Chondrocyte (in vitro differentiated cells): ENCODE measurements around the gene EIF4A3. TPM values are rescaled to one million over a fixed set of nuclear protein-coding genes. Genes with fewer than 3 reads are reported as not detected.
A peak's percentile ranks its signal among the peaks of the same experiment; 100 is the strongest.

Experiments used
- DNase-seq: peaks from one replicate; pipeline ENCODE4 v3.0.0; 2021; ENCODE audit warnings: mixed read lengths, low spot score
- H3K27ac Mint-ChIP-seq: one replicate; pipeline ENCODE4 v1.8.0; 2021; ENCODE audit warnings: mild to moderate bottlenecking, moderate library complexity, mixed read lengths; ENCODE audit not compliant: unreplicated experiment
- H3K27me3 Mint-ChIP-seq: 2 replicates; pipeline ENCODE4 v1.8.0; 2021; ENCODE audit warnings: low read depth, mixed read lengths
- H3K36me3 Mint-ChIP-seq: 2 replicates; pipeline ENCODE4 v1.8.0; 2021; ENCODE audit warnings: low read depth, mixed read lengths
- H3K4me1 Mint-ChIP-seq: 2 replicates; pipeline ENCODE4 v1.8.0; 2021; ENCODE audit warnings: low read depth, mild to moderate bottlenecking, mixed read lengths
- H3K4me3 Mint-ChIP-seq: one replicate; pipeline ENCODE4 v1.8.0; 2021; ENCODE audit warnings: mild to moderate bottlenecking, moderate library complexity, mixed read lengths; ENCODE audit not compliant: unreplicated experiment
- H3K9me3 Mint-ChIP-seq: 2 replicates; pipeline ENCODE4 v1.8.0; 2021; ENCODE audit warnings: low read depth, mixed read lengths
- CTCF ChIP-seq: fragments of 200-600 bp; sonication (generic); IDR thresholded peaks from 2 replicates; pipeline ENCODE4 v1.5.0; 2021; ENCODE audit warnings: antibody characterized with exemption, mild to moderate bottlenecking, moderate library complexity
- total RNA-seq: library from RNA; stranded (reverse); gene quantifications from 3 replicates; pipeline ENCODE4 v1.2.1, GENCODE V29; 2021

Gene EIF4A3
- total RNA-seq, 1 donor from 2014 or later = 64.0 TPM

GRCh38 chr17:80168371-80168770 lies 21.4 kb upstream of the EIF4A3 start:
- Mint-ChIP-seq H3K27ac (peak overlapping the region; percentile 45), H3K27me3 (peaks cover 9% of the 10 kb centered on the region)
- DNase-seq = no peak

GRCh38 chr17:80166446-80166845 lies 19.5 kb upstream of the EIF4A3 start:
- H3K36me3 Mint-ChIP-seq = peaks cover 2% of the 10 kb centered on the region
- peaks cover 9% of the 10 kb centered on the region for H3K27me3 Mint-ChIP-seq
- H3K4me1 Mint-ChIP-seq = peaks cover 4% of the 10 kb centered on the region
- no peak for TF ChIP-seq CTCF
- no peak overlapping the region for H3K4me3 Mint-ChIP-seq
- no peak overlapping the region for H3K27ac Mint-ChIP-seq
- no peaks in the 10 kb centered on the region for H3K9me3 Mint-ChIP-seq
- no peak for DNase-seq

More at GRCh38 chr17:80168371-80168770, 21.4 kb upstream of the EIF4A3 start:
- Mint-ChIP-seq H3K4me1 (peaks cover 4% of the 10 kb centered on the region), H3K4me3 (no peak overlapping the region), H3K9me3 (no peaks in the 10 kb centered on the region), H3K36me3 (peaks cover 2% of the 10 kb centered on the region)
- TF ChIP-seq CTCF = no peak

- Mint-ChIP-seq H3K9me3 (no peaks in the 10 kb centered on the region), H3K36me3 (peaks cover 2% of the 10 kb centered on the region), H3K4me3 (no peak overlapping the region), H3K27ac (no peak overlapping the region), H3K27me3 (peaks cover 7% of the 10 kb centered on the region), H3K4me1 (peaks cover 4% of the 10 kb centered on the region)
- TF ChIP-seq CTCF = no peak
- no peak for DNase-seq
Observed at GRCh38 chr17:80164185-80164584, 17.3 kb upstream of the EIF4A3 start.

- Mint-ChIP-seq H3K4me1 (peaks cover 4% of the 10 kb centered on the region), H3K4me3 (no peak overlapping the region), H3K36me3 (no peaks in the 10 kb centered on the region), H3K27me3 (peaks cover 7% of the 10 kb centered on the region), H3K27ac (no peak overlapping the region), H3K9me3 (no peaks in the 10 kb centered on the region)
- TF ChIP-seq CTCF = no peak
- no peak for DNase-seq
Observed at GRCh38 chr17:80163336-80163735, 16.4 kb upstream of the EIF4A3 start.

- Mint-ChIP-seq H3K9me3 (peaks cover 6% of the 10 kb centered on the region), H3K27me3 (peaks cover 7% of the 10 kb centered on the region), H3K36me3 (no peaks in the 10 kb centered on the region)
Observed at GRCh38 chr17:80160536-80160935, 13.6 kb upstream of the EIF4A3 start.

More at GRCh38 chr17:80160536-80160935, 13.6 kb upstream of the EIF4A3 start:
- no peak overlapping the region for H3K27ac Mint-ChIP-seq
- no peak for TF ChIP-seq CTCF
- H3K4me1 Mint-ChIP-seq = peaks cover 3% of the 10 kb centered on the region
- no peak for DNase-seq
- H3K4me3 Mint-ChIP-seq = no peak overlapping the region
